HL-60 (cell line): ENCODE data around the gene HLA-DPB1.

Experiments
- DNase-seq, 2 experiments: peaks; one replicate each; pipeline ENCODE4 v3.0.0-alpha.2; 2010 to 2020; ENCODE audit warnings: low read depth in 1 of 2, low spot score in 1 of 2
- H3K27ac ChIP-seq: fragments of 250-450 bp; sonication (Bioruptor Pico); replicated peaks from 2 replicates; pipeline ENCODE4 v1.5.1; 2020; ENCODE audit warnings: mild to moderate bottlenecking, moderate library complexity
- H3K27me3 ChIP-seq: fragments of 250-450 bp; sonication (Bioruptor Pico); 2 replicates; pipeline ENCODE4 v1.5.1; 2021; ENCODE audit warnings: mild to moderate bottlenecking, moderate library complexity; ENCODE audit not compliant: insufficient read depth, poor library complexity, severe bottlenecking
- H3K4me3 ChIP-seq: replicated peaks from 2 replicates; pipeline ENCODE4 v1.5.1; 2011; ENCODE audit warnings: mild to moderate bottlenecking, control low read depth, low read length; ENCODE audit not compliant: insufficient read depth
- CTCF ChIP-seq: IDR thresholded peaks from one replicate; pipeline ENCODE4 v1.5.1; 2011; ENCODE audit warnings: low read length, control low read depth, inconsistent platforms; ENCODE audit not compliant: insufficient read depth
- GABPA ChIP-seq: IDR thresholded peaks from 2 replicates; pipeline ENCODE4 v1.6.1; 2012; ENCODE audit warnings: low read depth
- POLR2AphosphoS5 ChIP-seq: IDR thresholded peaks from 2 replicates; pipeline ENCODE4 v1.6.1; 2012; ENCODE audit warnings: low read depth
- REST ChIP-seq: IDR thresholded peaks from 2 replicates; pipeline ENCODE4 v1.6.1; 2012; ENCODE audit warnings: low read depth; ENCODE audit not compliant: insufficient replicate concordance
- SPI1 ChIP-seq: IDR thresholded peaks from 2 replicates; pipeline ENCODE4 v1.6.1; 2012; ENCODE audit warnings: low read depth, mild to moderate bottlenecking, borderline replicate concordance

The HLA-DPB1 gene

GRCh38 chr6:33128318-33128717 lies 52.5 kb downstream of the HLA-DPB1 start:
- TF ChIP-seq REST (no peak), POLR2AphosphoS5 (no peak), CTCF (no peak), GABPA (no peak), SPI1 (no peak)
- H3K27me3 ChIP-seq: no peaks in the 10 kb centered on the region
- H3K27ac ChIP-seq: no peak overlapping the region
- DNase-seq: no peak
- no peak overlapping the region for H3K4me3 ChIP-seq

- DNase-seq: no peak
- Histone ChIP-seq H3K4me3 (no peak overlapping the region), H3K27me3 (no peaks in the 10 kb centered on the region), H3K27ac (no peak overlapping the region)
- no peak for TF ChIP-seq SPI1
- TF ChIP-seq REST: no peak
- no peak for TF ChIP-seq POLR2AphosphoS5
- TF ChIP-seq GABPA: no peak
- no peak for TF ChIP-seq CTCF
These were observed 56.3 kb downstream of the HLA-DPB1 start for GRCh38 chr6:33132081-33132524.

GRCh38 chr6:33136310-33136900 lies 60.6 kb downstream of the HLA-DPB1 start:
- no peak for DNase-seq
- Histone ChIP-seq H3K27me3 (no peaks in the 10 kb centered on the region), H3K27ac (no peak overlapping the region), H3K4me3 (no peak overlapping the region)
- TF ChIP-seq REST (no peak), CTCF (no peak), GABPA (no peak), POLR2AphosphoS5 (no peak), SPI1 (no peak)
